Midbrain (tissue), 1 donor: Measurements from ENCODE around the gene SRPRB.

Experiments used
- DNase-seq: peaks from one replicate; lab custom pipeline; 2025; lab: John Stamatoyannopoulos, UW

SRPRB gene

GRCh38 chr3:133866141-133866540, 60.5 kb downstream of the SRPRB start:
- DNase-seq, result no peak

- no peak for DNase-seq
Measured at GRCh38 chr3:133868186-133868585, 62.6 kb downstream of the SRPRB start.

DNA sequence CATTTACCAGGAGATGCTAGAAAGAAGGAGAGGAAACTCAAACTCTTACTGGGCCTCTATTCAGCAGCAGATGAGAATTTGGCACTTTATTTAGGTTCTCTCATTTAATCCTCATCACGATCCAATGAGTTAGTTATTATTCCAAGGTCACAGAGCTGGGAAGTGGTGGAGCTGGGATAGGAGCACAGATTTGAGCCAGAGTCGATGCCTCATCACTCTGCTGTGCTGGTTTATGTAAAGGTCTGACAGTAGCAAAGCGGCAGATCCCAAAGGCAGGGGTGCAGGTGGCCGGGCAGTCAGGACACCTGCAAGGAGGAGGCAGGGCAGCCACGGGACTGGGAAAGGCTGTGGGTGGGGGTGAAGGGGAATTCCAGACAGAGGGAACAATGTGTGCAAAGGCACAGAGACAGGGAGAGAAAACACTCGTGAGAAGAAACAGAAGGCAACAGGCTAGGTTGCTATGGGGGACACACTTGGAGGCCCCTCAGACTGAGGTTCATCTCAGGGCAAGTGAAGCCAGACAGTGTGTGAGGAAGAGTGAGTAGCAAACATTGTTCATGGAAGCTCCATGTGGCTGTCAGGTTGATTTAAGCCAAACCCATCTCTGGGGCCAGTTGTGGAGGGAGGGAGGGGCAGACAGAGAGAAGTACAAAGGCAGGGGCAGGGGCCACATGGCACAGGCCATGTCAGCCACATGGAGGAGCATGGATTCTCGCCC, 63.3 kb downstream of the SRPRB start:
- DNase-seq, result no peak

DNA sequence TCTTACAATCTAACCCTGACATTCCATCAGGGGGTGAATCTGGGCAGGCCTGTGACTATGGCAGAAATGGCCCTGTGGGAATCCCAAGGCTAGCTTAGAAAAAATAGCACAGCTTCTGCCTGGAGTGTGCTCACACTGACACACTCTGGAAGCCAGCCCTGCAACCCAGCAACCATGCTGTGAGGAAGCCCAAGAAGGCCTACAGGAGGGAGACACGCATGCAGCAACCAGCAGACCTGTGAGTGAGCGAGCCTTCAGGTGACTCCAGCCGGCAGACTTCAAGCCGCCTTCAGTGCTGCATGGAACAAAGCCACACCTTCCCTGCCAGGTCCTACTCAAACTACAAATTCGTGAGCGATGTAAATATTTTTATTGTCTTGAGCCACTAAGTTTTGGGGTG, 64.0 kb downstream of the SRPRB start:
- no peak for DNase-seq

- DNase-seq, result no peak
Measured at GRCh38 chr3:133870822-133871221, 65.2 kb downstream of the SRPRB start.
